Esophagus squamous epithelium (tissue), 4 donors: ENCODE measurements around the gene ZFC3H1.
"Not testable (repeated sequence)": the region's sequence is repeated elsewhere in the genome, so short reads cannot be mapped to it uniquely, and the experiment has no call there.

ENCODE experiments used
- POLR2A ChIP-seq, 4 donors: fragments of 450-650 bp; IDR thresholded peaks; one replicate each; pipeline ENCODE4 v1.6.1; 2017; ENCODE audit warnings: antibody characterized with exemption in 4 of 4, mild to moderate bottlenecking in 4 of 4, moderate library complexity in 3 of 4
- TF ChIP-seq, protein P1 (sequence below), 6 experiments: fragments of 450-650 bp in 4 of 6; fragments of 200-600 bp in 2 of 6; sonication (generic) in 2 of 6; IDR thresholded peaks; one replicate each; pipeline ENCODE4 v1.5.1; 2016 to 2019; ENCODE audit warnings: antibody characterized with exemption in 6 of 6, mild to moderate bottlenecking in 4 of 6, moderate library complexity in 4 of 6

DNA sequence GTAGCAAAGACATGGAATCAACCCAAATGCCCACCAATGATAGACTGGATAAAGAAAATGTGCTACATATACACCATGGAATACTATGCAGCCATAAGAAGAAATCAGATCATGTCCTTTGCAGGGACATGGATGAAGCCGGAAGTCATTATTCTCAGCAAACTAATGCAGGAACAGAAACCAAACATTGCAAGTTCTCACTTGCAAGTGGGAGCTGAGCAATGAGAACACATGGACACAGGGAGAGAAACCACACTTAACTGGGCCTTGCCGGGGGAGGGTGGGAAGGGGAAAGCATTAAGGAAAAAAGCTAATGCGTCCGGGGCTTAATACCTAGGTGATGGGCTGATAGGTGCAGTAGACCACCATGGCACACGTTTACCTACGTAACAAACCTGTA, 93.8 kb downstream of the ZFC3H1 start:
- TF ChIP-seq, protein P1, sequence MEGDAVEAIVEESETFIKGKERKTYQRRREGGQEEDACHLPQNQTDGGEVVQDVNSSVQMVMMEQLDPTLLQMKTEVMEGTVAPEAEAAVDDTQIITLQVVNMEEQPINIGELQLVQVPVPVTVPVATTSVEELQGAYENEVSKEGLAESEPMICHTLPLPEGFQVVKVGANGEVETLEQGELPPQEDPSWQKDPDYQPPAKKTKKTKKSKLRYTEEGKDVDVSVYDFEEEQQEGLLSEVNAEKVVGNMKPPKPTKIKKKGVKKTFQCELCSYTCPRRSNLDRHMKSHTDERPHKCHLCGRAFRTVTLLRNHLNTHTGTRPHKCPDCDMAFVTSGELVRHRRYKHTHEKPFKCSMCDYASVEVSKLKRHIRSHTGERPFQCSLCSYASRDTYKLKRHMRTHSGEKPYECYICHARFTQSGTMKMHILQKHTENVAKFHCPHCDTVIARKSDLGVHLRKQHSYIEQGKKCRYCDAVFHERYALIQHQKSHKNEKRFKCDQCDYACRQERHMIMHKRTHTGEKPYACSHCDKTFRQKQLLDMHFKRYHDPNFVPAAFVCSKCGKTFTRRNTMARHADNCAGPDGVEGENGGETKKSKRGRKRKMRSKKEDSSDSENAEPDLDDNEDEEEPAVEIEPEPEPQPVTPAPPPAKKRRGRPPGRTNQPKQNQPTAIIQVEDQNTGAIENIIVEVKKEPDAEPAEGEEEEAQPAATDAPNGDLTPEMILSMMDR (IDR thresholded peaks at IDR 0.05), result not testable (repeated sequence)
- TF ChIP-seq POLR2A (IDR thresholded peaks at IDR 0.05), result not testable (repeated sequence)
